Stomach smooth muscle (tissue), 2 donors: ENCODE results near the gene PXDC1.

Experiments
- H3K27ac ChIP-seq: one replicate; pipeline ENCODE4 v1.7.0; 2013; ENCODE audit warnings: mild to moderate bottlenecking, low read length, inconsistent platforms
- H3K27me3 ChIP-seq, 2 donors: one replicate each; pipeline ENCODE4 v1.7.0; 2013; ENCODE audit warnings: low read length in 2 of 2; ENCODE audit not compliant: insufficient read depth in 2 of 2, control insufficient read depth in 1 of 2
- H3K36me3 ChIP-seq, 2 donors: one replicate each; pipeline ENCODE4 v1.7.0; 2013; ENCODE audit warnings: low read length in 2 of 2; ENCODE audit not compliant: control insufficient read depth in 2 of 2, insufficient read depth in 2 of 2
- H3K4me1 ChIP-seq: one replicate; pipeline ENCODE4 v1.7.0; 2013; ENCODE audit warnings: low read length; ENCODE audit not compliant: control insufficient read depth, insufficient read depth
- H3K4me3 ChIP-seq, 2 donors: one replicate each; pipeline ENCODE4 v1.7.0; 2013; ENCODE audit warnings: low read length in 2 of 2
- H3K9ac ChIP-seq, 2 donors: one replicate each; pipeline ENCODE4 v1.7.0; 2013; ENCODE audit warnings: low read length in 2 of 2, mild to moderate bottlenecking in 1 of 2
- H3K9me3 ChIP-seq, 2 donors: one replicate each; pipeline ENCODE4 v1.7.0; 2013; ENCODE audit warnings: low read length in 2 of 2; ENCODE audit not compliant: control insufficient read depth in 2 of 2
- donor health status: healthy.
- donor health status: Pancreatic carcinoma.

Gene PXDC1, protein sequence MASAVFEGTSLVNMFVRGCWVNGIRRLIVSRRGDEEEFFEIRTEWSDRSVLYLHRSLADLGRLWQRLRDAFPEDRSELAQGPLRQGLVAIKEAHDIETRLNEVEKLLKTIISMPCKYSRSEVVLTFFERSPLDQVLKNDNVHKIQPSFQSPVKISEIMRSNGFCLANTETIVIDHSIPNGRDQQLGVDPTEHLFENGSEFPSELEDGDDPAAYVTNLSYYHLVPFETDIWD

DNA sequence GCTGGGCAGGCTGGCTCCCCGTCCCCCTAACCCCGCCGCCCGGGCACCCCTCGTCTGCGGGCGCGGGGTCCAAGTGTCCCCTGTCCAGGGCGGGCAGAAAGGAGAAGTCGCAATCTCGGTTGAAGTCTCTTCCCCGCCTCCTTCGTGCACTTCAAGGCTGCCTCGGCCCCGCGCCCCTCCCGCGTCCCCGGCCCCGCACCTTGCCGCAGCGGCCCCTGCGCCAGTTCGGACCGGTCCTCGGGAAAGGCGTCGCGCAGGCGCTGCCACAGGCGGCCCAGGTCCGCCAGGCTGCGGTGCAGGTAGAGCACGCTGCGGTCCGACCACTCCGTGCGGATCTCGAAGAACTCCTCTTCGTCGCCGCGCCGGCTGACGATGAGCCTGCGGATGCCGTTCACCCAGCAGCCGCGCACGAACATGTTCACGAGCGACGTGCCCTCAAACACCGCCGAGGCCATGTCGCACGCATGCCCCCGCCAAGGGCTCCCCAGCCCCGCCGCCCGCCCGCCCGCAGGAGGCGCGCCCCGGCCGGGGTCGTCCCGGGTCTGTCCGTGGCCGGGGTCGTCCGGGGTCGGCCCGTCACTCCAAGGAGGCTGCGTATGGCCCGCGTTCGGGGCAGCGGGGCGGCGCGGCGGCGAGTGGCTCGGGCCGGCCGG lies at the start of gene PXDC1:
PXDC1 (minus strand) TSS at position 637 of the 653 bp plus-strand sequence; CDS start at position 455, 182 bp downstream.
- Histone ChIP-seq H3K36me3 (no peaks in the 10 kb centered on the region), H3K4me1 (peaks cover 49% of the 10 kb centered on the region)

DNA sequence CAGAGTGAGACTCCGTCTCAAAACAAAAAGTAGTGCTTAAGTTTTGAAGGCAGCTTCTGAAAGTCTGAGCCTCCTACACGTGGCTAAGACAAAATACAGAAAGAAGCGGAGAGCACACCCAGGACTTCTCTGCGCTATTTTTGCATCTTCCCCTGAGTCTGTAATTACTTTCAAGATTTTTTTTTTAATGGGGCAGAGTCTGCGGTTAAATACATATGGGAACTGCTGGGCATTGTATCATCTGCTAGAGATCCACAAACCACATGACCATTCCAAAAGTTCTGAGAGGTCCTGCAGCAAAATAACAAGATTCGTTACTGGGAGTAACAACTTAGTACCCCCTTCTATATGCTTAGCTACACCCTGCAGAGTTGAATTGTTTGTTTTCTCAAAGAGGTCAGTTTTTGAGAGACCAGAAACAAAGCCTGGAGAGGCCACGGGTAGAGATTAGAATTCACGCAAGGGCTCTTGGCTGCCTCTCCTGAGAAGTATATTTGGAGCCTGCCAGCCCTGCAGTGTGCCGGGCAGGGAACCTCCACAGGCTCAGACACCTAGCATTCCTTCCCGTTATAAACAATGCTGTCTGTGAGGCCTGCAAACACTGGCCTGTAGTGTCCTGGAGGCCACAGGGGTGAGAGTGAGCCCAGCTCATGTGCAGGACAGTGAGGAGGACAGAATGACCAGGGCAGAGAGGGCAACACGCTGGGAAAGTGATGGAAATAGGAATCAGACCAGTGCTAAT lies 49.5 kb upstream of the PXDC1 start:
- H3K27ac ChIP-seq = no peak overlapping the region
- H3K9me3 ChIP-seq = no peaks in the 10 kb centered on the region
- no peak overlapping the region for H3K9ac ChIP-seq
- H3K4me1 ChIP-seq = peaks cover 13% of the 10 kb centered on the region
- H3K4me3 ChIP-seq = no peak overlapping the region
- H3K36me3 ChIP-seq = no peaks in the 10 kb centered on the region
- no peaks in the 10 kb centered on the region for H3K27me3 ChIP-seq

More for the DNA sequence above, at the start of gene PXDC1:
- Histone ChIP-seq H3K9ac (peak within 1 kb of the TSS; percentile 86 to 88), H3K4me3 (peak within 1 kb of the TSS; percentile 70 to 83), H3K27me3 (no peaks in the 10 kb centered on the region), H3K9me3 (no peaks in the 10 kb centered on the region), H3K27ac (peak within 1 kb of the TSS; percentile 90)

DNA sequence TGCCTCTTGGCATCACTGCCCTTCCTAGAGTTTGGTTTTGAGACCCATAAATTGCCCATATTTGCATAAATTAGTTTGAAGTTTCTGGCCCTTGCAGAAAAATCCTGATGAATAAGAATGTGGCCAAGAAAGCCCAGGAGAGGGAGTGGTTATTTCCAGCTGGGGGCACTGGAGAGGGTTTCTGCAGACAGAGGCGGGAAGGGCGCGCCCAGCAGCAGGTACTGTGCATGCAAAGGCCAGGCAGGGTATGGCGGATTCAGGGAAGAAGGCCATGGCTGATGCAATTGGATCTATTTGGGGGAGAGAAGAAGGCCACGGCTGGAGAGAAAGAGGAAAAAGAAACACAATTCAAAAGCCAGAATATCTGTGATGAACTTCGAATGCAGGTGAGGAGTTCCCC lies 48.2 kb upstream of the PXDC1 start:
- H3K27ac ChIP-seq = no peak overlapping the region
- no peaks in the 10 kb centered on the region for H3K36me3 ChIP-seq
- no peak overlapping the region for H3K4me3 ChIP-seq
- no peaks in the 10 kb centered on the region for H3K9me3 ChIP-seq
- no peak overlapping the region for H3K9ac ChIP-seq
- no peaks in the 10 kb centered on the region for H3K27me3 ChIP-seq
- peaks cover 13% of the 10 kb centered on the region for H3K4me1 ChIP-seq

DNA sequence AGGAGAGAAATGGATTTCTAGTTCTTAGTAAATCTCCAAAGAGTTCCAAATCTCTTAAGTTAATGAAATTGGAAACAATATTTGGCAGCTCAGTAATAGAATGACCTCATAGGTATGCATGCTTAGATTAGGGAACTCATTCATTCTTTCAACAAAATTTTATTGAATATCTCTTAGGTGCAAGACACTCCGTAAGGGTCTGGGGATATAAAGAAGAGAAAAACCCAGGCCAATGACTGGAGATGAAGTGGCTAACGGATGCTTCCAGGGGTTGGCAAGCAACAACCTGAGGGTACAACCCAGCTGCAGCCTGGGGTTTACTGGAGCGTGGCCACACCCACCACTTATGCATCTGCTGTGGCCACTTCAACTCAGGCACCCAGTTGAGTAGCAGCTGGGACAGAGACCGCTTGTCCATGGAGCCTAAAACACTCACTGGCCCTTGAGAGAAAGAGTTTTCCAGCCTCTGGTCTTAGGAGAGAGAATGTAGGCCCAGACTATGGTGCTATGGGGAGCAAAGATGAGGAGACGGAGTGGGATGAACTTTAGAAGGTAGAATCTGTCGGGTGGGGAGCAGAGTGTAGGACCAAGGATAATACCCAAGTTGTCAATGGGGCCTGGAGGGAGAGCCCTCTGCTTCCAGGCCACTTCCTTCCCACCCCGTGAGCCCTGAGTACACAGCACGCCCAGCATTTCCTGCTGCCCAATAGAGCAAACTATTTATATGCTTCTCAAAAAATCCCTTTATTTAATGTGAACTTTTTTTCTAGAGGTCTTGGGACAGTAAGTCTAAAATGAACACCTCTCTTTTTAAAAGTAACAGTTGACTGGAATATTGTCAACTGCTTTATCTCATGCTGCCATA lies 46.8 kb upstream of the PXDC1 start:
- Histone ChIP-seq H3K4me1 (peaks cover 13% of the 10 kb centered on the region), H3K27ac (no peak overlapping the region), H3K27me3 (no peaks in the 10 kb centered on the region), H3K36me3 (no peaks in the 10 kb centered on the region), H3K9ac (no peak overlapping the region), H3K9me3 (no peaks in the 10 kb centered on the region), H3K4me3 (no peak overlapping the region)

DNA sequence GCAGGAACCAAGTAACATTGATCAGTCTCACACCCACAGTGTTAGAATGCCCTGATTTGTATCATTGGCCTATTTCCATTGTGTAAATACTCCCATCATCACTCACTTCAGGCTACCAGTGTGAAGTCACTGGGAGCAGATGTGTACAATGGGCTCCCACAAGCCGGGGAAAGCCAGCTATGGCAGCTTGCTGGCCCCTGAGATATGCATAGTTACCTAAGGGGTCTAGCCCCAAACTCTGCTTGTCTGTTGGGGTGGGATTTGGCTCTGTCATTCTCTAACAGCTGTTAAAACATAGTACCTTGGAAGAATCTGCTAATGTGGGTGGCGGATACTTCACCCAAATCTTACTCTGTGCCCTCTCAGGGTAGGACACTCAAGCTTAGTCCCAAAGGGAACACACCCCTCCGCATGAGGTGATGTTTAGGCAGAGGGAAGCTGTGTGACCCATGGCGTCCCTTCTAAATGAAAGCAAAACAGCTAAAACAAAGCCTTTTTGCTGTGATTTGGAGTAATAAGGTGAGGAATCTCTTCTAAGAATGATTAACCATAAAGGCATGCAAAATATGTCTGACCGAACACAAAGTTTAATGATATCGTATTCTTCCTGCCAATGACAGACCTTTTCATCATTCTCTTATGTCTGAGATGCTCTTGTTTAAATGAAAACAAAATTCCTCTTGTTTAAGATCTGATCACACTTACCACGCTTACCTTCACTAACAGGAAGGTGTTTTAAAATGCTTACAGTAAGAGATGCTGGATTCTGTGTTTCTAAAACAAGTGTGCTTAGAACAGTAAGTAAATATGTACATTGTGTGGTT lies 45.9 kb upstream of the PXDC1 start:
- no peaks in the 10 kb centered on the region for H3K27me3 ChIP-seq
- H3K4me1 ChIP-seq = peaks cover 13% of the 10 kb centered on the region
- no peak overlapping the region for H3K27ac ChIP-seq
- H3K4me3 ChIP-seq = no peak overlapping the region
- no peaks in the 10 kb centered on the region for H3K9me3 ChIP-seq
- H3K9ac ChIP-seq = no peak overlapping the region
- H3K36me3 ChIP-seq = no peaks in the 10 kb centered on the region

DNA sequence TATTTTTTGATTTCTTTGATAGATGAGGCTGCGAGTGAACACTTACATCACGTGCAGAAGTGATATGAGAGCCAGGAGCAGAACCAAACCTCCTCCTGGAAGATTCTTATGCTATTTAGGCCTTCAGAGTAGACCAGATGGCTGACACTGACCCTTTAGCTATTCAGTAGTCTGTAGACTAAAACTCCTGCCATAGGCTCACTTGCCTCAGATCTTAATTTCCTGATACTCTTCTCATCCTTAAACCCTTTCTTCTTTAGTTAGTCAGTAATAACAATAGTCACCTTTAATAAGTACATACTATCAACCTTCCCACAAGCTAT lies 45.2 kb upstream of the PXDC1 start:
- Histone ChIP-seq H3K9ac (no peak overlapping the region), H3K27me3 (no peaks in the 10 kb centered on the region), H3K4me1 (peaks cover 11% of the 10 kb centered on the region), H3K36me3 (no peaks in the 10 kb centered on the region), H3K9me3 (no peaks in the 10 kb centered on the region), H3K4me3 (no peak overlapping the region), H3K27ac (no peak overlapping the region)

DNA sequence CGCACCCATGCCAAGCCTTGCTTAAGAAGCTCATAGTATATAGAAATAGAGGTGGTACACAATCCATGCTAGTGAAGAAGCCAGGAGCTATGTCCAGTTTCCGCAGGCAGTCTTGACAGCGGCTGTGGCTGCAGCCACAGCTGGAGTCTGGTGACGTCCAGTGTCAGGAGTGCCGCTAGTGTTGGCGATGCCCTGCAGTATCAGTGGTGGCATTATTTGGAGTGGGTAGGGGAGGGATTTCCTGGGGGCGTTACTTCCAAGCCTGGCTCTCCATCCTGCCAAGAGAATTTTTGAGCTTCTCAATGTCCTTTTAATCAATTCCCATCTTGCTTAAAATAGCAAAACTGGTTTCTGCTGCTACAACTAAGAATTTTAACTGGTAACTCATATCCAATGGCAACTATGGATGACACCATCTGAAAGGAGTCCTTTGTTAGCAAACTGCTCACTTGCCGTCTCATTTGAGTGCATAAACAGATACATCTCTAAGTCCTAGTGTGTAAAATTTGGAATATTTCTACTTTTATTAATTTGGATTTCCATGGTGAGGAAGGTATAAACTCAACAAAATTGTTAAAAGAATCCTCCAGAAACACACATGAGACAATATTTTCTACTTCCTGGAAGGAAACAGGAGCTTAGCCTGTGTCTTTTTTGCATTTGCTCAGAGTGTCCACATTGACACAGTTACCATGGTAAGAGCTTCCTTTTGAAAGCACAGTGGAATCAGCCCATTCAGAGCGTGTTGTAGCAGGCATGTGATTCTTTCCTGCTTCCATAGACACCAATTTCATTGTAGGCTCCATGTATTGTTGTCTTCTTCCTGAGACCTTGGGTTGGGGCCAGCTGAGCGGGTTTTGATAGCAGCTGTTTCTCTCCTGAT lies 44.6 kb upstream of the PXDC1 start:
- Histone ChIP-seq H3K4me1 (peaks cover 6% of the 10 kb centered on the region), H3K36me3 (no peaks in the 10 kb centered on the region), H3K9ac (no peak overlapping the region), H3K4me3 (no peak overlapping the region), H3K9me3 (no peaks in the 10 kb centered on the region), H3K27ac (no peak overlapping the region), H3K27me3 (no peaks in the 10 kb centered on the region)

DNA sequence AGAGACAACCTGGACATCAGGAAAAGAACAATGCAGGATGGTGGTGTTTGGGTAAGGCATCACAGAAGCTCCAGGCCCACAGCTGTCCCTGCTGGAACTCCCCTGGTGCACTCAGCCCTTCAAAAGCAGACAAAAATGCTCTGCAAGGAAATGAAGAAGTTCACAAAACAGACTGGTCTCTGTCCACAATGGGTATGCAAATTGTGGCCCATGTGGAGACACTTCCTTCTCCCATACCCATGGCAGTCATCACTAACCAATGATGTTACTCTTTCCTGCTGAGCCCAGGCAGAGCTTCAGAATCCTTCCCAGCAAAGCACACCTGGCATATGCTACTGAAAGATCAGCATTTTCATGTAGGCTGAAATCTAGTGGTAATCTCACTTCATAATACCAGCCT lies 42.6 kb upstream of the PXDC1 start:
- Histone ChIP-seq H3K27me3 (no peaks in the 10 kb centered on the region), H3K36me3 (no peaks in the 10 kb centered on the region), H3K4me1 (peaks cover 4% of the 10 kb centered on the region), H3K9me3 (no peaks in the 10 kb centered on the region), H3K4me3 (no peak overlapping the region), H3K9ac (no peak overlapping the region), H3K27ac (no peak overlapping the region)

DNA sequence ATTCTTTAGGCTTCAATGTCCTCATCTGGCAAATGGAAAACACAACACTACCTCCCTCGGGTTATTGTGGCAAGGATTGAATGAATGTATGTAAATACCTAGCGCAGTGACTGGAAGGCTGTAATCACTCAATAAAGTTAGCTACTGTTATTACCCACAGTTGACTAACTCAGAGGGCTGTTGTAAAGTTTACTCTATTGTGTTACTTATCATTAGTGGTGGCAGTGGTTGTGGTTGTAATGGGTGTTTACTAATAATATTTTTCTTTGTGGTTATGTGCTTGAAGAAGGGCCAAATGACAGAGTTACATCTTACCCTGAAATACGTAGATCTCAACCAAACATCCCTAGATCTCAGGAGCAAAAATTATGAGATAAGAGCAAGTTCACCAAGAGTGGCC lies 42.0 kb upstream of the PXDC1 start:
- no peak overlapping the region for H3K27ac ChIP-seq

More for the DNA sequence above, 42.0 kb upstream of the PXDC1 start:
- H3K36me3 ChIP-seq = no peaks in the 10 kb centered on the region
- no peak overlapping the region for H3K4me3 ChIP-seq
- no peaks in the 10 kb centered on the region for H3K27me3 ChIP-seq
- H3K9me3 ChIP-seq = no peaks in the 10 kb centered on the region
- H3K4me1 ChIP-seq = peaks cover 10% of the 10 kb centered on the region
- no peak overlapping the region for H3K9ac ChIP-seq
